Astrocyte (in vitro differentiated cells and primary cell): ENCODE measurements around the gene CDT1.

Source experiments
- CTCF ChIP-seq: IDR thresholded peaks from 2 replicates; pipeline ENCODE4 v1.5.1; 2011; ENCODE audit warnings: low read depth, mild to moderate bottlenecking, inconsistent platforms, low read length, moderate library complexity; ENCODE audit not compliant: insufficient read depth
- EZH2 ChIP-seq: IDR thresholded peaks from 2 replicates; pipeline ENCODE4 v1.6.1; 2012; ENCODE audit warnings: mild to moderate bottlenecking, low read length, inconsistent platforms; ENCODE audit not compliant: insufficient read depth

GRCh38 chr16:88838566-88838965, 35.0 kb downstream of the CDT1 start:
- TF ChIP-seq CTCF (no peak), EZH2 (no peak)
